HepG2 (cell line): ENCODE measurements around the gene LCA5. TPM values are rescaled to one million over a fixed set of nuclear protein-coding genes. Genes with fewer than 3 reads are reported as not detected.
A peak's percentile ranks its signal among the peaks of the same experiment; 100 is the strongest.

Source experiments
- ATAD3A ChIP-seq: sonication (generic); formaldehyde crosslinking; IDR thresholded peaks from 2 replicates; pipeline ENCODE4 v1.4.0; 2020; ENCODE audit warnings: missing genetic modification reagents
- CBFB ChIP-seq: sonication (generic); formaldehyde crosslinking; IDR thresholded peaks from 2 replicates; pipeline ENCODE4 v1.4.0; 2020; ENCODE audit warnings: missing genetic modification reagents
- DMTF1 ChIP-seq: sonication (generic); formaldehyde crosslinking; IDR thresholded peaks from 2 replicates; pipeline ENCODE4 v1.4.0; 2020; ENCODE audit warnings: mild to moderate bottlenecking, missing genetic modification reagents
- GATAD2A ChIP-seq: IDR thresholded peaks from 2 replicates; pipeline ENCODE4 v1.6.1; 2016
- KDM4B ChIP-seq: sonication (generic); formaldehyde crosslinking; IDR thresholded peaks from 2 replicates; pipeline ENCODE4 v1.4.0; 2020; ENCODE audit warnings: missing genetic modification reagents
- NFKBIZ ChIP-seq: IDR thresholded peaks from 2 replicates; pipeline ENCODE4 v1.6.1; 2018; ENCODE audit warnings: missing genetic modification reagents, missing compliant biosample characterization
- NPAS2 ChIP-seq: sonication (generic); formaldehyde crosslinking; IDR thresholded peaks from 2 replicates; pipeline ENCODE4 v1.8.0; 2022; ENCODE audit warnings: mild to moderate bottlenecking, missing genetic modification reagents, borderline replicate concordance
- NRL ChIP-seq: sonication (generic); formaldehyde crosslinking; IDR thresholded peaks from 2 replicates; pipeline ENCODE4 v1.5.0; 2020; ENCODE audit warnings: missing genetic modification reagents, mild to moderate bottlenecking, moderate library complexity, borderline replicate concordance
- SIN3B ChIP-seq: fragments of 150-350 bp; IDR thresholded peaks from 2 replicates; pipeline ENCODE4 v1.6.1; 2014; ENCODE audit warnings: low read length
- SOX6 ChIP-seq, 2 experiments: fragments of 450-650 bp in 1 of 2; sonication (generic) in 1 of 2; formaldehyde crosslinking in 1 of 2; IDR thresholded peaks; 2 replicates each; pipeline versions ENCODE4 v1.4.0 to v1.6.1; 2017 to 2020; ENCODE audit warnings: antibody characterized with exemption in 1 of 2, mild to moderate bottlenecking in 1 of 2, missing genetic modification reagents in 1 of 2
- SRF ChIP-seq: IDR thresholded peaks from 2 replicates; pipeline ENCODE4 v1.6.1; 2011; ENCODE audit warnings: mild to moderate bottlenecking, low read depth, low read length, moderate library complexity
- TEAD3 ChIP-seq: optimal IDR thresholded peaks from 2 replicates; pipeline ENCODE3; 2016; ENCODE audit warnings: borderline replicate concordance
- TFE3 ChIP-seq: IDR thresholded peaks from 2 replicates; pipeline ENCODE4 v1.6.1; 2016
- YY1 ChIP-seq: IDR thresholded peaks from 2 replicates; pipeline ENCODE4 v1.6.1; 2011; ENCODE audit warnings: low read length, low read depth, moderate library complexity, mild to moderate bottlenecking; ENCODE audit not compliant: insufficient read depth, insufficient replicate concordance
- ZNF225 ChIP-seq: sonication (generic); formaldehyde crosslinking; IDR thresholded peaks from 2 replicates; pipeline ENCODE4 v1.4.0; 2020; ENCODE audit warnings: mild to moderate bottlenecking, missing genetic modification reagents
- ZNF33A ChIP-seq: sonication (generic); formaldehyde crosslinking; IDR thresholded peaks from 2 replicates; pipeline ENCODE4 v1.5.1; 2020; ENCODE audit warnings: missing genetic modification reagents, mild to moderate bottlenecking, moderate library complexity, borderline replicate concordance
- ZNF543 ChIP-seq: sonication (generic); formaldehyde crosslinking; IDR thresholded peaks from 2 replicates; pipeline ENCODE4 v1.4.0; 2020; ENCODE audit warnings: mild to moderate bottlenecking, missing genetic modification reagents
- ZNF713 ChIP-seq: sonication (generic); formaldehyde crosslinking; IDR thresholded peaks from 2 replicates; pipeline ENCODE4 v1.4.0; 2020; ENCODE audit warnings: mild to moderate bottlenecking, missing genetic modification reagents
- ZNF792 ChIP-seq: IDR thresholded peaks from 2 replicates; pipeline ENCODE4 v1.6.1; 2016
- polyA plus RNA-seq, 8 experiments: library from polyadenylated mRNA; depleted of rRNA in 3 of 8; stranded (reverse) in 7 of 8; unstranded in 1 of 8; fragments of >200 nt; fragmentation: Illumina TruSeq in 4 of 8; extraction: Trizol in 4 of 8; gene quantifications; 2 replicates each; pipeline versions ENCODE4 v1.2.1 to v1.2.3, GENCODE V29; 2011 to 2016; ENCODE audit warnings: low read depth in 4 of 8, missing spikeins in 1 of 8, mixed read lengths in 1 of 8; ENCODE audit not compliant: insufficient read depth in 1 of 8
- total RNA-seq, 5 experiments: library from RNA; depleted of rRNA; stranded (reverse); fragments of >200 nt; fragmentation: Illumina TruSeq; extraction: Trizol; gene quantifications; 2 replicates each; pipeline ENCODE4 v1.2.3, GENCODE V29; 2016; ENCODE audit warnings: low read depth in 1 of 5
- TF ChIP-seq, protein P1 (sequence below): sonication (generic); formaldehyde crosslinking; IDR thresholded peaks from 2 replicates; pipeline ENCODE4 v1.4.0; 2020; ENCODE audit warnings: missing genetic modification reagents
- TF ChIP-seq, protein P2 (sequence below), 2 experiments: fragments of 450-650 bp in 1 of 2; sonication (generic) in 1 of 2; formaldehyde crosslinking; IDR thresholded peaks; 2 replicates each; pipeline versions ENCODE4 v1.5.0 to v1.8.0; 2020 to 2022; ENCODE audit warnings: mild to moderate bottlenecking in 1 of 2, missing genetic modification reagents in 1 of 2

LCA5 gene
- total and polyA plus RNA-seq, 2 of the 13 experiments (the other 11 are each of a cell fraction or from before 2014, with no cell fraction given), result 0.84 to 4.6 TPM

DNA sequence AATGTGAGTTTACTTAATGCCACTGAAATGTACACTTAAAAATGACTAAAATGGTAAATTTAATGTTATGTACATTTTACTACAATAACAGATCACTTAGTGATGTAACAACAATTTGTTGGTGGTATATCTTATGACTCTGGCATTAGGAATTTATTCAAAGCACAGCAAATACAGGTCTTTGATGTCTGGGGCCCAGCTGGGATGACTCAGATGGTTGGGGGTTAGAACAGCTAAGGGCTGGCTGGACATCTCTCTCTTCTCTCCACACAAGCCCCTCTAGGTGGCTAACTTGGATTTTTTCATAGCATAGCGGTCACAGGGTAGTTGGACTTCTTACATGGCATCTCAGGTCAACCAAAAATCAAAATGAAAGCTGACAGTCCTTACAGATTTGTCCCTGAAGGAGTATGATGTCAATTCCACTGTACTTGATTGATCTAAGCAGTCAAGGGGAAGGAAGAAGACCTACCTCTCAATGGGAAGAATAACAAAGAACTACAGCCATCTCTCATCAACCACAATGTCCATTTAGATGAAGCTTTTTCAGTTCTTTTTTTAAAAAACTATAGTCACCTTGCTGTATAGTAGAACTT, 37.5 kb upstream of the LCA5 start (continued):
- no peak for TF ChIP-seq ZNF792 (CRISPR knock-in tag)
- TF ChIP-seq ZNF713 (CRISPR knock-in tag), result no peak
- no peak for TF ChIP-seq SOX6 (IDR thresholded peaks at IDR 0.05)
- TF ChIP-seq SOX6 (CRISPR knock-in tag; IDR thresholded peaks at IDR 0.05), result peak; percentile 41; the same call in 1 of the 2 replicates
- no peak for TF ChIP-seq ZNF33A
- no peak for TF ChIP-seq ZNF543 (CRISPR knock-in tag)
- no peak for TF ChIP-seq NPAS2
- no peak for TF ChIP-seq KDM4B (CRISPR knock-in tag)
- no peak for TF ChIP-seq SRF
- TF ChIP-seq SIN3B, result no peak
- peak; percentile 43 for TF ChIP-seq TEAD3 (CRISPR knock-in tag)
- 0 out of 2 replicates have a peak, but pooled peaks have one; percentile 22 for TF ChIP-seq TFE3 (CRISPR knock-in tag)
- TF ChIP-seq GATAD2A (CRISPR knock-in tag), result peak; percentile 37; the same call in 1 of the 2 replicates
- TF ChIP-seq ATAD3A (CRISPR knock-in tag), result no peak
- no peak for TF ChIP-seq CBFB
- TF ChIP-seq DMTF1, result no peak
- no peak for TF ChIP-seq YY1
- no peak for TF ChIP-seq NRL
- no peak for TF ChIP-seq NFKBIZ (CRISPR knock-in tag)
- no peak for TF ChIP-seq ZNF225
- TF ChIP-seq, protein P1, sequence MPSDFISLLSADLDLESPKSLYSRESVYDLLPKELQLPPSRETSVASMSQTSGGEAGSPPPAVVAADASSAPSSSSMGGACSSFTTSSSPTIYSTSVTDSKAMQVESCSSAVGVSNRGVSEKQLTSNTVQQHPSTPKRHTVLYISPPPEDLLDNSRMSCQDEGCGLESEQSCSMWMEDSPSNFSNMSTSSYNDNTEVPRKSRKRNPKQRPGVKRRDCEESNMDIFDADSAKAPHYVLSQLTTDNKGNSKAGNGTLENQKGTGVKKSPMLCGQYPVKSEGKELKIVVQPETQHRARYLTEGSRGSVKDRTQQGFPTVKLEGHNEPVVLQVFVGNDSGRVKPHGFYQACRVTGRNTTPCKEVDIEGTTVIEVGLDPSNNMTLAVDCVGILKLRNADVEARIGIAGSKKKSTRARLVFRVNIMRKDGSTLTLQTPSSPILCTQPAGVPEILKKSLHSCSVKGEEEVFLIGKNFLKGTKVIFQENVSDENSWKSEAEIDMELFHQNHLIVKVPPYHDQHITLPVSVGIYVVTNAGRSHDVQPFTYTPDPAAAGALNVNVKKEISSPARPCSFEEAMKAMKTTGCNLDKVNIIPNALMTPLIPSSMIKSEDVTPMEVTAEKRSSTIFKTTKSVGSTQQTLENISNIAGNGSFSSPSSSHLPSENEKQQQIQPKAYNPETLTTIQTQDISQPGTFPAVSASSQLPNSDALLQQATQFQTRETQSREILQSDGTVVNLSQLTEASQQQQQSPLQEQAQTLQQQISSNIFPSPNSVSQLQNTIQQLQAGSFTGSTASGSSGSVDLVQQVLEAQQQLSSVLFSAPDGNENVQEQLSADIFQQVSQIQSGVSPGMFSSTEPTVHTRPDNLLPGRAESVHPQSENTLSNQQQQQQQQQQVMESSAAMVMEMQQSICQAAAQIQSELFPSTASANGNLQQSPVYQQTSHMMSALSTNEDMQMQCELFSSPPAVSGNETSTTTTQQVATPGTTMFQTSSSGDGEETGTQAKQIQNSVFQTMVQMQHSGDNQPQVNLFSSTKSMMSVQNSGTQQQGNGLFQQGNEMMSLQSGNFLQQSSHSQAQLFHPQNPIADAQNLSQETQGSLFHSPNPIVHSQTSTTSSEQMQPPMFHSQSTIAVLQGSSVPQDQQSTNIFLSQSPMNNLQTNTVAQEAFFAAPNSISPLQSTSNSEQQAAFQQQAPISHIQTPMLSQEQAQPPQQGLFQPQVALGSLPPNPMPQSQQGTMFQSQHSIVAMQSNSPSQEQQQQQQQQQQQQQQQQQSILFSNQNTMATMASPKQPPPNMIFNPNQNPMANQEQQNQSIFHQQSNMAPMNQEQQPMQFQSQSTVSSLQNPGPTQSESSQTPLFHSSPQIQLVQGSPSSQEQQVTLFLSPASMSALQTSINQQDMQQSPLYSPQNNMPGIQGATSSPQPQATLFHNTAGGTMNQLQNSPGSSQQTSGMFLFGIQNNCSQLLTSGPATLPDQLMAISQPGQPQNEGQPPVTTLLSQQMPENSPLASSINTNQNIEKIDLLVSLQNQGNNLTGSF (CRISPR knock-in tag), result no peak
- TF ChIP-seq, protein P2, sequence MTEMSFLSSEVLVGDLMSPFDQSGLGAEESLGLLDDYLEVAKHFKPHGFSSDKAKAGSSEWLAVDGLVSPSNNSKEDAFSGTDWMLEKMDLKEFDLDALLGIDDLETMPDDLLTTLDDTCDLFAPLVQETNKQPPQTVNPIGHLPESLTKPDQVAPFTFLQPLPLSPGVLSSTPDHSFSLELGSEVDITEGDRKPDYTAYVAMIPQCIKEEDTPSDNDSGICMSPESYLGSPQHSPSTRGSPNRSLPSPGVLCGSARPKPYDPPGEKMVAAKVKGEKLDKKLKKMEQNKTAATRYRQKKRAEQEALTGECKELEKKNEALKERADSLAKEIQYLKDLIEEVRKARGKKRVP (CRISPR knock-in tag; IDR thresholded peaks at IDR 0.05), result peak in 1 of 2 experiments; percentile 61; a peak in 2 of 4 replicates
